ENCODE measurements around the gene SIMC1. TPM values are rescaled to one million over a fixed set of nuclear protein-coding genes. Genes with fewer than 3 reads are reported as not detected.

SIMC1 gene
- total RNA-seq, 1 experiment from 2014 or later: 19.7 TPM

- RAD21 ChIA-PET (ENCODE audit: low non-redundant PET in 1 of 2, low total read pairs in 2 of 2, uncharacterized antibody in 2 of 2, unreplicated experiment in 2 of 2): no interaction called here
Observed at GRCh38 chr5:176189857-176190256, 48.4 kb upstream of the SIMC1 start.

More at GRCh38 chr5:176189857-176190256, 48.4 kb upstream of the SIMC1 start:
- Histone ChIP-seq H2AFZ (ENCODE audit: low read depth, low read length, poor library complexity, severe bottlenecking) (no peak overlapping the region), H3K9me3 (ENCODE audit: control insufficient read depth in 1 of 2, insufficient read depth in 1 of 2, low read depth in 1 of 2, low read length in 2 of 2) (no peaks in the 10 kb centered on the region), H4K20me1 (ENCODE audit: insufficient read depth) (no peaks in the 10 kb centered on the region), H3K4me3 (replicated peaks in 1 of 2; ENCODE audit: low read depth in 1 of 2, low read length in 2 of 2) (no peak overlapping the region), H3K27me3 (ENCODE audit: insufficient read depth, low read length) (no peaks in the 10 kb centered on the region), H3K79me2 (ENCODE audit: insufficient read depth, low read length) (no peaks in the 10 kb centered on the region), H3K9me2 (ENCODE audit: insufficient read depth) (no peaks in the 10 kb centered on the region), H3K27ac (ENCODE audit: low read depth, low read length) (no peak overlapping the region), H3K4me2 (ENCODE audit: low read length) (no peak overlapping the region), H3K4me1 (ENCODE audit: control insufficient read depth in 1 of 2, insufficient read depth in 2 of 2, low read length in 2 of 2) (peaks cover 0 to 7% of the 10 kb centered on the region in 2 experiments; a peak in 1 of 4 replicates), H3K9ac (ENCODE audit: low read length) (no peak overlapping the region), H3K36me3 (ENCODE audit: control insufficient read depth in 1 of 2, insufficient read depth in 2 of 2, low read length in 2 of 2) (no peaks in the 10 kb centered on the region)
- DNase-seq (ENCODE audit: low read depth, low spot score) (no peak), ATAC-seq (no peak)
- ChIA-PET CTCF (no interaction called here), POLR2A (no interaction called here)
- intact Hi-C loops (cut with micrococcal nuclease): no loop called here
- BruUV-seq (replicated peaks): no TSS peak
- TF ChIP-seq RAD21 (IDR thresholded peaks at IDR 0.05; ENCODE audit: low read depth): no peak
- no peak for TF ChIP-seq CBX3 (IDR thresholded peaks at IDR 0.05; ENCODE audit: low read depth)
- TF ChIP-seq JUND (IDR thresholded peaks at IDR 0.05): no peak
- no peak for TF ChIP-seq FOSL1 (IDR thresholded peaks at IDR 0.05; ENCODE audit: low read depth)
- no peak for TF ChIP-seq EGR1 (IDR thresholded peaks at IDR 0.05; ENCODE audit: low read depth)
- TF ChIP-seq SRF (IDR thresholded peaks at IDR 0.05; ENCODE audit: low read depth): no peak
- no peak for TF ChIP-seq YY1 (IDR thresholded peaks at IDR 0.05; ENCODE audit: extremely low read depth, insufficient replicate concordance, low read depth, low read length)
- no peak for TF ChIP-seq EZH2 (IDR thresholded peaks at IDR 0.05)
- TF ChIP-seq, protein P1, sequence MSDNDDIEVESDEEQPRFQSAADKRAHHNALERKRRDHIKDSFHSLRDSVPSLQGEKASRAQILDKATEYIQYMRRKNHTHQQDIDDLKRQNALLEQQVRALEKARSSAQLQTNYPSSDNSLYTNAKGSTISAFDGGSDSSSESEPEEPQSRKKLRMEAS (IDR thresholded peaks at IDR 0.05): no peak
- no peak for TF ChIP-seq ZNF274 (IDR thresholded peaks at IDR 0.05; ENCODE audit: low read depth, low read length)
- no peak for TF ChIP-seq POLR2A (IDR thresholded peaks at IDR 0.05; ENCODE audit: borderline replicate concordance, extremely low read depth, insufficient read depth, insufficient read length)
- TF ChIP-seq, protein P2, sequence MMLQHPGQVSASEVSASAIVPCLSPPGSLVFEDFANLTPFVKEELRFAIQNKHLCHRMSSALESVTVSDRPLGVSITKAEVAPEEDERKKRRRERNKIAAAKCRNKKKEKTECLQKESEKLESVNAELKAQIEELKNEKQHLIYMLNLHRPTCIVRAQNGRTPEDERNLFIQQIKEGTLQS (IDR thresholded peaks at IDR 0.05): no peak
- TF ChIP-seq, protein P3, sequence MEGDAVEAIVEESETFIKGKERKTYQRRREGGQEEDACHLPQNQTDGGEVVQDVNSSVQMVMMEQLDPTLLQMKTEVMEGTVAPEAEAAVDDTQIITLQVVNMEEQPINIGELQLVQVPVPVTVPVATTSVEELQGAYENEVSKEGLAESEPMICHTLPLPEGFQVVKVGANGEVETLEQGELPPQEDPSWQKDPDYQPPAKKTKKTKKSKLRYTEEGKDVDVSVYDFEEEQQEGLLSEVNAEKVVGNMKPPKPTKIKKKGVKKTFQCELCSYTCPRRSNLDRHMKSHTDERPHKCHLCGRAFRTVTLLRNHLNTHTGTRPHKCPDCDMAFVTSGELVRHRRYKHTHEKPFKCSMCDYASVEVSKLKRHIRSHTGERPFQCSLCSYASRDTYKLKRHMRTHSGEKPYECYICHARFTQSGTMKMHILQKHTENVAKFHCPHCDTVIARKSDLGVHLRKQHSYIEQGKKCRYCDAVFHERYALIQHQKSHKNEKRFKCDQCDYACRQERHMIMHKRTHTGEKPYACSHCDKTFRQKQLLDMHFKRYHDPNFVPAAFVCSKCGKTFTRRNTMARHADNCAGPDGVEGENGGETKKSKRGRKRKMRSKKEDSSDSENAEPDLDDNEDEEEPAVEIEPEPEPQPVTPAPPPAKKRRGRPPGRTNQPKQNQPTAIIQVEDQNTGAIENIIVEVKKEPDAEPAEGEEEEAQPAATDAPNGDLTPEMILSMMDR (IDR thresholded peaks at IDR 0.05 in 2 of 3, conservative IDR thresholded peaks at IDR 0.05 in 1 of 3; ENCODE audit: borderline replicate concordance in 1 of 3, insufficient read depth in 1 of 3, low read depth in 2 of 3, low read length in 2 of 3): no peak
- no peak for TF ChIP-seq ELF1 (IDR thresholded peaks at IDR 0.05; ENCODE audit: borderline replicate concordance, low read depth)
- no peak for TF ChIP-seq POLR2AphosphoS5 (IDR thresholded peaks at IDR 0.05; ENCODE audit: low read depth, low read length)
- TF ChIP-seq, protein P4, sequence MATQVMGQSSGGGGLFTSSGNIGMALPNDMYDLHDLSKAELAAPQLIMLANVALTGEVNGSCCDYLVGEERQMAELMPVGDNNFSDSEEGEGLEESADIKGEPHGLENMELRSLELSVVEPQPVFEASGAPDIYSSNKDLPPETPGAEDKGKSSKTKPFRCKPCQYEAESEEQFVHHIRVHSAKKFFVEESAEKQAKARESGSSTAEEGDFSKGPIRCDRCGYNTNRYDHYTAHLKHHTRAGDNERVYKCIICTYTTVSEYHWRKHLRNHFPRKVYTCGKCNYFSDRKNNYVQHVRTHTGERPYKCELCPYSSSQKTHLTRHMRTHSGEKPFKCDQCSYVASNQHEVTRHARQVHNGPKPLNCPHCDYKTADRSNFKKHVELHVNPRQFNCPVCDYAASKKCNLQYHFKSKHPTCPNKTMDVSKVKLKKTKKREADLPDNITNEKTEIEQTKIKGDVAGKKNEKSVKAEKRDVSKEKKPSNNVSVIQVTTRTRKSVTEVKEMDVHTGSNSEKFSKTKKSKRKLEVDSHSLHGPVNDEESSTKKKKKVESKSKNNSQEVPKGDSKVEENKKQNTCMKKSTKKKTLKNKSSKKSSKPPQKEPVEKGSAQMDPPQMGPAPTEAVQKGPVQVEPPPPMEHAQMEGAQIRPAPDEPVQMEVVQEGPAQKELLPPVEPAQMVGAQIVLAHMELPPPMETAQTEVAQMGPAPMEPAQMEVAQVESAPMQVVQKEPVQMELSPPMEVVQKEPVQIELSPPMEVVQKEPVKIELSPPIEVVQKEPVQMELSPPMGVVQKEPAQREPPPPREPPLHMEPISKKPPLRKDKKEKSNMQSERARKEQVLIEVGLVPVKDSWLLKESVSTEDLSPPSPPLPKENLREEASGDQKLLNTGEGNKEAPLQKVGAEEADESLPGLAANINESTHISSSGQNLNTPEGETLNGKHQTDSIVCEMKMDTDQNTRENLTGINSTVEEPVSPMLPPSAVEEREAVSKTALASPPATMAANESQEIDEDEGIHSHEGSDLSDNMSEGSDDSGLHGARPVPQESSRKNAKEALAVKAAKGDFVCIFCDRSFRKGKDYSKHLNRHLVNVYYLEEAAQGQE (IDR thresholded peaks at IDR 0.05; ENCODE audit: low read depth): no peak
- no peak for TF ChIP-seq ZFX (IDR thresholded peaks at IDR 0.05)
- TF ChIP-seq TCF7L2 (IDR thresholded peaks at IDR 0.05; ENCODE audit: borderline replicate concordance, extremely low read depth, insufficient read depth, insufficient read length): no peak
